ENCODE measurements around the gene MPP7.

GRCh38 chr10:28293236-28294168, 9.4 kb downstream of the MPP7 start:
- TF ChIP-seq POLR2AphosphoS5 (IDR thresholded peaks at IDR 0.05) = no peak
- no peak for TF ChIP-seq POLR2A (IDR thresholded peaks at IDR 0.05)

All from upper lobe of left lung (tissue), 4 donors.